C4-2B (cell line): ENCODE results near the gene SUPT16H.

Source experiments
- H3K27ac ChIP-seq: fragments of 450-650 bp; 2 replicates; pipeline ENCODE4 v1.5.1; 2017
- CTCF ChIP-seq: fragments of 450-650 bp; conservative IDR thresholded peaks from 2 replicates; pipeline ENCODE4 v1.5.1; 2017; ENCODE audit warnings: mild to moderate bottlenecking
- ZFX ChIP-seq: fragments of 450-650 bp; IDR thresholded peaks from 2 replicates; pipeline ENCODE4 v1.6.1; 2017

Gene SUPT16H

GRCh38 chr14:21383848-21384493 lies at the start of gene SUPT16H:
SUPT16H (minus strand) TSS chr14:21384019; CDS start chr14:21383927, 92 bp downstream.
- peak within 1 kb of the TSS; percentile 88 for H3K27ac ChIP-seq
- TF ChIP-seq CTCF (no peak), ZFX (peak; percentile 84)

- TF ChIP-seq CTCF (no peak), ZFX (no peak)
- H3K27ac ChIP-seq = peak overlapping the region; percentile 9; the same call in 1 of the 2 replicates
Observed at GRCh38 chr14:21431126-21431525, 47.3 kb upstream of the SUPT16H start.

DNA sequence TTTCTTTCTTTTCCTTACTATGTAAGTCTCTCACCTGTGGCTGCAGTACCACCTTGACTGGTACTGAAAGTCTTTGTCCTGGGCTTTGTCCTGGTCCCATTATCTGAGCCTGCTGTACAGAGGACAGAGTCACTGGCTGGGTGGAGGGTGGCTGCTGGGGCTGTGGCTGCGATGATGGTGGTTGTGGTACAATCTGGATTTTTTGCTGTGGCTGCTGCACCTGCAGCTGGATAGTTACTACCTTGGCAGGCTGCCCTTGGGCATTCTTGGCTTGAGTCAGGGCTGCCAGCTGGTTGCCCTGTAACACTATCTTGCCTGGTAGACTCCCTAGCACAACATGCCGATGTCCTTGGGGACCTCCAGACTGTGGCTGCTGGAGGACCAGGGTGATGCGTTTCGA lies 45.1 kb upstream of the SUPT16H start:
- H3K27ac ChIP-seq = no peak overlapping the region
- TF ChIP-seq ZFX (no peak), CTCF (no peak)

GRCh38 chr14:21426692-21427091 lies 42.9 kb upstream of the SUPT16H start:
- no peak for TF ChIP-seq CTCF
- no peak for TF ChIP-seq ZFX
- H3K27ac ChIP-seq = no peak overlapping the region

GRCh38 chr14:21419528-21419927 lies 35.7 kb upstream of the SUPT16H start:
- no peak overlapping the region for H3K27ac ChIP-seq
- no peak for TF ChIP-seq ZFX
- no peak for TF ChIP-seq CTCF

DNA sequence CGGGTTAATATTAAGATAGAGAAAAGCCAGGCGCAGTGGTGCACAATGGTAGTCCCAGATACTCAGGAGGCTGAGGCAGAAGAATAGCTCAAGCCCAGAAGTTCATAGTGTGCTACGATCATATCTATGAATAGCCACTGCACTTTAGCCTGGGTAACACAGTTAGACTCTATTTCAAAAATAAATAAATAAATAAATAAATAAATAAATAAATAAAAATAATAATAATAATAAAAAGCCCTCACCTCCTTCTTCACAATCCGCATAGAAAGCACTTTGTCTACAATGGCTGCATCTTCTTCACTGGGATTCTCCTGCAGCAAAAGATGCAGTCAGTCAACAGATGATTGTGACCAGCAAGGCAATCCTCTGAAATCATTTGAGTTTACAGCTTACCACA lies 31.5 kb upstream of the SUPT16H start:
- no peak overlapping the region for H3K27ac ChIP-seq
- TF ChIP-seq CTCF (no peak), ZFX (no peak)

GRCh38 chr14:21414137-21414631 lies 30.4 kb upstream of the SUPT16H start:
- no peak overlapping the region for H3K27ac ChIP-seq
- TF ChIP-seq CTCF = no peak
